H9 (cell line): ENCODE measurements around the gene RNU7-1. TPM values are rescaled to one million over a fixed set of nuclear protein-coding genes. Genes with fewer than 3 reads are reported as not detected.

Experiments used
- DNase-seq: peaks from one replicate; pipeline ENCODE4 v3.0.0-alpha.2; 2017
- H2AFZ ChIP-seq: one replicate; pipeline ENCODE4 v1.6.1; 2013; ENCODE audit warnings: mild to moderate bottlenecking, low read length, control low read depth, moderate library complexity
- H2AK5ac ChIP-seq: 2 replicates; pipeline ENCODE4 v1.6.1; 2013; ENCODE audit warnings: low read length, control low read depth, mixed read lengths; ENCODE audit not compliant: insufficient read length
- H2BK120ac ChIP-seq: one replicate; pipeline ENCODE4 v1.6.1; 2013; ENCODE audit warnings: low read depth, mild to moderate bottlenecking, low read length, control low read depth, inconsistent platforms; ENCODE audit not compliant: poor library complexity, severe bottlenecking
- H2BK12ac ChIP-seq: 2 replicates; pipeline ENCODE4 v1.6.1; 2013; ENCODE audit warnings: low read length, control low read depth, mixed read lengths, low read depth; ENCODE audit not compliant: insufficient read length
- H2BK15ac ChIP-seq: 2 replicates; pipeline ENCODE4 v1.6.1; 2013; ENCODE audit warnings: low read depth, low read length, control low read depth
- H2BK20ac ChIP-seq: one replicate; pipeline ENCODE4 v1.6.1; 2013; ENCODE audit warnings: low read depth, mild to moderate bottlenecking, low read length, control low read depth, inconsistent platforms; ENCODE audit not compliant: poor library complexity, severe bottlenecking
- H2BK5ac ChIP-seq: 2 replicates; pipeline ENCODE4 v1.6.1; 2013; ENCODE audit warnings: low read length, control low read depth, mixed read lengths; ENCODE audit not compliant: insufficient read length
- H3K14ac ChIP-seq: 2 replicates; pipeline ENCODE4 v1.6.1; 2013; ENCODE audit warnings: low read length, control low read depth; ENCODE audit not compliant: insufficient read depth
- H3K18ac ChIP-seq: 2 replicates; pipeline ENCODE4 v1.6.1; 2013; ENCODE audit warnings: low read depth, mild to moderate bottlenecking, mixed read lengths, low read length, control low read depth; ENCODE audit not compliant: insufficient read length
- H3K23ac ChIP-seq: 2 replicates; pipeline ENCODE4 v1.6.1; 2013; ENCODE audit warnings: low read length, control low read depth, mixed read lengths, low read depth; ENCODE audit not compliant: insufficient read length
- H3K23me2 ChIP-seq: 2 replicates; pipeline ENCODE4 v1.6.1; 2013; ENCODE audit warnings: low read depth, mild to moderate bottlenecking, mixed read lengths, low read length, control low read depth; ENCODE audit not compliant: insufficient read length, poor library complexity, severe bottlenecking
- H3K27ac ChIP-seq: 2 replicates; pipeline ENCODE4 v1.5.1; 2013; ENCODE audit warnings: low read length, control low read depth, mixed read lengths, low read depth; ENCODE audit not compliant: insufficient read length
- H3K27me3 ChIP-seq: 2 replicates; pipeline ENCODE4 v1.6.1; 2013; ENCODE audit warnings: low read length, control low read depth, inconsistent platforms; ENCODE audit not compliant: insufficient read depth
- H3K4ac ChIP-seq: 2 replicates; pipeline ENCODE4 v1.6.1; 2013; ENCODE audit warnings: low read depth, mild to moderate bottlenecking, control low read depth, inconsistent platforms, low read length, moderate library complexity
- H3K4me1 ChIP-seq: 2 replicates; pipeline ENCODE4 v1.6.1; 2013; ENCODE audit warnings: low read length, control low read depth, inconsistent platforms; ENCODE audit not compliant: insufficient read depth
- H3K4me2 ChIP-seq: 2 replicates; pipeline ENCODE4 v1.6.1; 2013; ENCODE audit warnings: low read length, control low read depth, mixed read lengths; ENCODE audit not compliant: insufficient read length, insufficient read depth
- H3K56ac ChIP-seq: 2 replicates; pipeline ENCODE4 v1.6.1; 2013; ENCODE audit warnings: low read depth, mild to moderate bottlenecking, mixed read lengths, low read length, control low read depth; ENCODE audit not compliant: insufficient read length
- H3K79me1 ChIP-seq: 2 replicates; pipeline ENCODE4 v1.6.1; 2013; ENCODE audit warnings: low read depth, mild to moderate bottlenecking, moderate library complexity, low read length, control low read depth, inconsistent platforms; ENCODE audit not compliant: insufficient read depth, poor library complexity, severe bottlenecking
- H3K79me2 ChIP-seq: 2 replicates; pipeline ENCODE4 v1.6.1; 2013; ENCODE audit warnings: low read length, control low read depth, inconsistent platforms; ENCODE audit not compliant: insufficient read depth
- H3K9ac ChIP-seq: 2 replicates; pipeline ENCODE4 v1.6.1; 2013; ENCODE audit warnings: low read length, control low read depth, mixed read lengths; ENCODE audit not compliant: insufficient read length; ENCODE audit errors: extremely low read depth
- H3K9me3 ChIP-seq: one replicate; pipeline ENCODE4 v1.6.1; 2013; ENCODE audit warnings: low read depth, low read length, inconsistent platforms; ENCODE audit not compliant: control insufficient read depth
- H3T11ph ChIP-seq: one replicate; pipeline ENCODE4 v1.6.1; 2013; ENCODE audit warnings: mild to moderate bottlenecking, low read length, control low read depth, inconsistent platforms
- H4K20me1 ChIP-seq: one replicate; pipeline ENCODE4 v1.6.1; 2013; ENCODE audit not compliant: control insufficient read depth, insufficient read length, insufficient read depth
- H4K5ac ChIP-seq: 2 replicates; pipeline ENCODE4 v1.6.1; 2013; ENCODE audit warnings: low read depth, mild to moderate bottlenecking, mixed read lengths, low read length, control low read depth; ENCODE audit not compliant: insufficient read length
- H4K8ac ChIP-seq: replicated peaks from 2 replicates; pipeline ENCODE4 v1.6.1; 2013; ENCODE audit warnings: low read length, control low read depth, mixed read lengths, low read depth; ENCODE audit not compliant: insufficient read length
- H4K91ac ChIP-seq: 2 replicates; pipeline ENCODE4 v1.6.1; 2013; ENCODE audit warnings: low read depth, mild to moderate bottlenecking, moderate library complexity, mixed read lengths, low read length, control low read depth; ENCODE audit not compliant: insufficient read length
- H3K27ac Mint-ChIP-seq, 3 experiments: 2 replicates in 2 of 3; 3 replicates in 1 of 3; pipeline ENCODE4 v1.8.0; 2020 to 2021; ENCODE audit warnings: mixed read lengths in 3 of 3, mild to moderate bottlenecking in 1 of 3, moderate library complexity in 1 of 3
- H3K27me3 Mint-ChIP-seq: 2 replicates; pipeline ENCODE4 v1.8.0; 2021; ENCODE audit warnings: low read depth, mild to moderate bottlenecking, moderate library complexity, mixed read lengths
- H3K36me3 Mint-ChIP-seq, 3 experiments: 2 replicates in 2 of 3; 3 replicates in 1 of 3; pipeline ENCODE4 v1.8.0; 2020 to 2021; ENCODE audit warnings: low read depth in 3 of 3, mixed read lengths in 3 of 3; ENCODE audit not compliant: insufficient read depth in 1 of 3
- H3K4me1 Mint-ChIP-seq, 2 experiments: 2 replicates each; pipeline ENCODE4 v1.8.0; 2020; ENCODE audit warnings: mixed read lengths in 2 of 2
- H3K4me3 Mint-ChIP-seq, 2 experiments: 2 replicates in 1 of 2; 3 replicates in 1 of 2; pipeline ENCODE4 v1.8.0; 2020 to 2021; ENCODE audit warnings: mild to moderate bottlenecking in 2 of 2, mixed read lengths in 2 of 2, moderate library complexity in 1 of 2
- H3K9me3 Mint-ChIP-seq, 2 experiments: 2 replicates in 1 of 2; 3 replicates in 1 of 2; pipeline ENCODE4 v1.8.0; 2020; ENCODE audit warnings: mild to moderate bottlenecking in 2 of 2, mixed read lengths in 2 of 2, moderate library complexity in 1 of 2
- CTCF ChIP-seq: fragments of 200-600 bp; sonication (generic); conservative IDR thresholded peaks from 3 replicates; pipeline ENCODE4 v1.8.0; 2021; ENCODE audit warnings: antibody characterized with exemption, mild to moderate bottlenecking
- WGBS: extraction: QIAGEN DNeasy Blood & Tissue Kit; methylation state at CpG from one replicate; pipeline ENCODE4 v1.1.7; 2013; ENCODE audit warnings: missing lambda C conversion rate, low lambda C conversion rate, mixed read lengths; ENCODE audit not compliant: insufficient read length; ENCODE audit errors: extremely low coverage; 5-methylcytosine and 5-hydroxymethylcytosine counted together
- total RNA-seq: library from RNA; stranded (reverse); gene quantifications from 2 replicates; pipeline ENCODE4 v1.2.1, GENCODE V29; 2021

RNU7-1 gene
- total RNA-seq, 1 experiment from 2014 or later: not detected

DNA sequence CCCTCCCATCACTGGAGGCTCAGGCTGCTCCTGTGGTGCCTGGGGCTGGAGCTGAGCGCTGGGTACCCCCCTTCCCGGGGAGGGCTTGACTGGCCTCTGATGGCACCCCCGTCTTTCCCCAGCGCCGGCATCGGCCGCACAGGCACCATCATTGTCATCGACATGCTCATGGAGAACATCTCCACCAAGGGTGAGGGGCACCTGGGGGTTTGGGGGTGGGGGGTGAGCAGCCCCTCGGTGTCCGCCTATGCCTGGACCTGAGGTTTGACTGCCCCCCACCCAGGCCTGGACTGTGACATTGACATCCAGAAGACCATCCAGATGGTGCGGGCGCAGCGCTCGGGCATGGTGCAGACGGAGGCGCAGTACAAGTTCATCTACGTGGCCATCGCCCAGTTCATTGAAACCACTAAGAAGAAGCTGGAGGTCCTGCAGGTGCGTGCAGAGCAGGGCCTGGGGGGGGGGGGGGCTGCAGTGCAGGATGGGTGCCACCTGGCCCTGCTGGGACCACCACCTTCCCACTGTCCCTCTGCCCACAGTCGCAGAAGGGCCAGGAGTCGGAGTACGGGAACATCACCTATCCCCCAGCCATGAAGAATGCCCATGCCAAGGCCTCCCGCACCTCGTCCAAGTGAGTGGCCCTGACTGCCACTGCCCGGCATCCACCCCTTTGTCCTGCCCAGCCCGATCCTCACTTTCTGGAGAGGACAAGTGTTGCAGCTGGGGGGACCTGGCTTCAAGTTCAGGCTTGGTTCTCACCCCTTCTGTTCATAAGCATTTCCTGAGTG, 16.4 kb downstream of the RNU7-1 start:
- Histone ChIP-seq H3K56ac (no peak overlapping the region), H2BK5ac (no peak overlapping the region), H4K5ac (no peak overlapping the region), H3K4me1 (peaks cover 6% of the 10 kb centered on the region; the same call in 1 of the 2 replicates), H2BK12ac (no peak overlapping the region), H4K8ac (no peak overlapping the region), H3K27ac (no peak overlapping the region), H3K18ac (no peak overlapping the region), H3K23me2 (peaks cover 17% of the 10 kb centered on the region), H4K91ac (no peak overlapping the region), H2AFZ (no peak overlapping the region), H2AK5ac (no peak overlapping the region), H2BK15ac (no peak overlapping the region), H3K9ac (no peak overlapping the region), H4K20me1 (no peaks in the 10 kb centered on the region), H2BK20ac (no peak overlapping the region), H3T11ph (no peak overlapping the region), H3K4ac (no peak overlapping the region), H2BK120ac (no peak overlapping the region), H3K4me2 (no peak overlapping the region), H3K9me3 (no peaks in the 10 kb centered on the region), H3K23ac (no peak overlapping the region), H3K79me2 (no peaks in the 10 kb centered on the region; the same call in 1 of the 2 replicates), H3K79me1 (no peaks in the 10 kb centered on the region), H3K27me3 (no peaks in the 10 kb centered on the region), H3K14ac (no peak overlapping the region; the same call in 1 of the 2 replicates)
- no CpG with 5 or more reads among the region's 26 CpGs for WGBS
- Mint-ChIP-seq H3K4me3 (no peak overlapping the region), H3K36me3 (peaks cover 0 to 16% (median under 1%) of the 10 kb centered on the region in 3 experiments; a peak in 4 of 7 replicates), H3K4me1 (peaks cover 37 to 52% of the 10 kb centered on the region in 2 experiments), H3K27me3 (no peaks in the 10 kb centered on the region; the same call in 1 of the 2 replicates), H3K27ac (peak overlapping the region in 2 of 3 experiments; percentile 31 to 87; a peak in 2 of 7 replicates), H3K9me3 (no peaks in the 10 kb centered on the region)
- TF ChIP-seq CTCF: no peak
- no peak for DNase-seq
